HepG2 (cell line): ENCODE measurements around the gene EHD1. TPM values are rescaled to one million over a fixed set of nuclear protein-coding genes. Genes with fewer than 3 reads are reported as not detected.
A peak's percentile ranks its signal among the peaks of the same experiment; 100 is the strongest.

Experiments used
- ATAC-seq: fragments of 200-7000 bp; cut with Tn5 transposase; 3 replicates; pipeline ENCODE4 v1.9.1; 2020; ENCODE audit warnings: mild to moderate bottlenecking, moderate library complexity
- BruUV-seq: library from RNA; stranded (reverse); fragments of 400-500 nt; replicated peaks from 2 replicates; lab custom pipeline; 2021; lab: Mats Ljungman, UMichigan
- CTCF ChIA-PET: fragments of 300-600 bp; formaldehyde crosslinking; extraction: SDS; loops from one replicate; lab custom pipeline; 2021; ENCODE audit warnings: low total read pairs, inconsistent platforms, low intra/inter-chr PET ratio; lab: Yijun Ruan, JAX
- POLR2A ChIA-PET: fragments of 350-600 bp; sonication (Branson Sonifier 250); formaldehyde crosslinking; loops from one replicate; lab custom pipeline; 2020; ENCODE audit warnings: antibody characterized with exemption, inconsistent platforms; lab: Yijun Ruan, JAX
- DNase-seq: peaks from one replicate; pipeline ENCODE4 v3.0.0-alpha.2; 2015; ENCODE audit warnings: low spot score
- FAIRE-seq: peaks from 3 replicates; lab custom pipeline; 2011; peaks lifted over from hg19 to GRCh38; lab: Jason Lieb, UNC
- H2AFZ ChIP-seq: one replicate; pipeline ENCODE4 v1.6.1; 2011; ENCODE audit warnings: low read length, inconsistent platforms
- H3K27ac ChIP-seq: fragments of 300-600 bp; 3 replicates; pipeline ENCODE4 v1.8.0; 2011; ENCODE audit warnings: mixed run types, mild to moderate bottlenecking, mixed read lengths, low read length, inconsistent platforms; ENCODE audit not compliant: insufficient read depth; ENCODE audit errors: extremely low read length
- H3K27me3 ChIP-seq, 2 experiments: fragments of 200-600 bp in 1 of 2; 2 replicates in 1 of 2; 3 replicates in 1 of 2; pipeline versions ENCODE4 v1.6.0 to v1.8.0; 2011; ENCODE audit warnings: low read length in 2 of 2, mild to moderate bottlenecking in 2 of 2, moderate library complexity in 2 of 2, inconsistent platforms in 1 of 2; ENCODE audit not compliant: insufficient read depth in 2 of 2, control insufficient read depth in 1 of 2
- H3K36me3 ChIP-seq, 2 experiments: fragments of 200-600 bp in 1 of 2; replicated peaks in 1 of 2; 2 replicates in 1 of 2; 3 replicates in 1 of 2; pipeline versions ENCODE4 v1.5.1 to v1.8.0; 2011; ENCODE audit warnings: low read length in 2 of 2, inconsistent platforms in 1 of 2; ENCODE audit not compliant: insufficient read depth in 2 of 2, control insufficient read depth in 1 of 2
- H3K4me1 ChIP-seq: 2 replicates; pipeline ENCODE4 v1.5.1; 2012; ENCODE audit warnings: low read length, inconsistent platforms; ENCODE audit not compliant: insufficient read depth
- H3K4me2 ChIP-seq: 2 replicates; pipeline ENCODE4 v1.6.0; 2011; ENCODE audit warnings: low read depth, low read length, inconsistent platforms
- H3K4me3 ChIP-seq, 3 experiments: fragments of 200-600 bp in 1 of 3; sonication (generic), shearing (Covaris generic) in 1 of 3; replicated peaks in 1 of 3; 2 replicates each; pipeline ENCODE4 v1.5.1; 2011 to 2016; ENCODE audit warnings: low read length in 3 of 3, inconsistent platforms in 2 of 3, low read depth in 2 of 3, mild to moderate bottlenecking in 2 of 3, control low read depth in 1 of 3, mixed read lengths in 1 of 3; ENCODE audit not compliant: insufficient read depth in 1 of 3
- H3K79me2 ChIP-seq: one replicate; pipeline ENCODE4 v1.6.1; 2011; ENCODE audit warnings: low read length, inconsistent platforms; ENCODE audit not compliant: insufficient read depth
- H3K9ac ChIP-seq: 2 replicates; pipeline ENCODE4 v1.6.0; 2011; ENCODE audit warnings: mild to moderate bottlenecking, low read depth, low read length, inconsistent platforms; ENCODE audit not compliant: insufficient read depth
- H3K9me3 ChIP-seq: 2 replicates; pipeline ENCODE4 v1.5.1; 2012; ENCODE audit warnings: mild to moderate bottlenecking, low read length
- H4K20me1 ChIP-seq: 2 replicates; pipeline ENCODE4 v1.6.0; 2011; ENCODE audit warnings: inconsistent platforms, mild to moderate bottlenecking, low read length, moderate library complexity; ENCODE audit not compliant: insufficient read depth
- ASH2L ChIP-seq: fragments of 300-600, 200-600 bp; sonication (generic); IDR thresholded peaks from 2 replicates; pipeline ENCODE4 v1.7.0; 2017; ENCODE audit warnings: low read depth, mild to moderate bottlenecking, moderate library complexity, mixed read lengths, low read length; ENCODE audit not compliant: insufficient read length
- ATF7-NPFF ChIP-seq: sonication (generic); formaldehyde crosslinking; IDR thresholded peaks from 2 replicates; pipeline ENCODE4 v1.8.1; 2023; ENCODE audit warnings: mild to moderate bottlenecking, low read depth, missing genetic modification reagents, moderate library complexity
- ATM ChIP-seq: fragments of 450-650 bp; IDR thresholded peaks from 2 replicates; pipeline ENCODE4 v1.7.1; 2017; ENCODE audit warnings: mild to moderate bottlenecking, borderline replicate concordance
- HNRNPLL ChIP-seq: fragments of 200-400 bp; formaldehyde crosslinking; IDR thresholded peaks from 2 replicates; pipeline ENCODE4 v1.6.1; 2017; ENCODE audit warnings: mild to moderate bottlenecking, low read depth, low read length; ENCODE audit not compliant: poor library complexity, severe bottlenecking
- PHF21A ChIP-seq: sonication (generic); formaldehyde crosslinking; IDR thresholded peaks from 2 replicates; pipeline ENCODE4 v1.5.0; 2020; ENCODE audit warnings: mild to moderate bottlenecking, missing genetic modification reagents
- ZNF430 ChIP-seq: sonication (generic); formaldehyde crosslinking; IDR thresholded peaks from 2 replicates; pipeline ENCODE4 v1.9.0; 2021; ENCODE audit warnings: mild to moderate bottlenecking, missing genetic modification reagents
- ZNF687 ChIP-seq: sonication (generic); formaldehyde crosslinking; IDR thresholded peaks from 2 replicates; pipeline ENCODE4 v1.5.1; 2020; ENCODE audit warnings: mild to moderate bottlenecking, missing genetic modification reagents, moderate library complexity
- ZNF773 ChIP-seq: sonication (generic); formaldehyde crosslinking; IDR thresholded peaks from 2 replicates; pipeline ENCODE4 v1.4.0; 2020; ENCODE audit warnings: missing genetic modification reagents, borderline replicate concordance
- WGBS: methylation state at CpG from one replicate; pipeline ENCODE4 v1.1.6; 2017; ENCODE audit warnings: low lambda C conversion rate; 5-methylcytosine and 5-hydroxymethylcytosine counted together
- in situ Hi-C: cut with HindIII; loops from 2 replicates; pipeline ENCODE4 v1.10.0; 2017; ENCODE audit warnings: low pct_unique_long_range_greater_than_20kb; ENCODE audit not compliant: extremely low pct_ligation_motif_present
- intact Hi-C: fragments of 100-400 bp; cut with micrococcal nuclease; formaldehyde crosslinking; loops from one replicate; pipeline ENCODE4 v1.10.0; 2022; ENCODE audit not compliant: unreplicated experiment
- polyA plus RNA-seq, 8 experiments: library from polyadenylated mRNA; depleted of rRNA in 3 of 8; stranded (reverse) in 7 of 8; unstranded in 1 of 8; fragments of >200 nt; fragmentation: Illumina TruSeq in 4 of 8; extraction: Trizol in 4 of 8; gene quantifications; 2 replicates each; pipeline versions ENCODE4 v1.2.1 to v1.2.3, GENCODE V29; 2011 to 2016; ENCODE audit warnings: low read depth in 4 of 8, missing spikeins in 1 of 8, mixed read lengths in 1 of 8; ENCODE audit not compliant: insufficient read depth in 1 of 8
- total RNA-seq, 5 experiments: library from RNA; depleted of rRNA; stranded (reverse); fragments of >200 nt; fragmentation: Illumina TruSeq; extraction: Trizol; gene quantifications; 2 replicates each; pipeline ENCODE4 v1.2.3, GENCODE V29; 2016; ENCODE audit warnings: low read depth in 1 of 5
- TF ChIP-seq, protein P1 (sequence below): sonication (generic); formaldehyde crosslinking; IDR thresholded peaks from 2 replicates; pipeline ENCODE4 v1.4.0; 2020; ENCODE audit warnings: missing genetic modification reagents

EHD1 gene
- total and polyA plus RNA-seq, 2 of the 13 experiments (the other 11 are each of a cell fraction or from before 2014, with no cell fraction given) = 23.6 to 26.6 TPM

GRCh38 chr11:64924910-64925284, 46.5 kb upstream of the EHD1 start:
- in situ Hi-C loops (no loop called here), intact Hi-C loops (loop anchor here (2.0 kb wide), 1 partner anchor 72 kb away; the partner anchor contains the start of gene BATF2)
- Histone ChIP-seq H3K4me2 (peak overlapping the region; percentile 99), H3K27ac (no peak overlapping the region), H3K36me3 (no peaks in the 10 kb centered on the region), H3K9me3 (no peaks in the 10 kb centered on the region), H3K79me2 (no peaks in the 10 kb centered on the region), H4K20me1 (no peaks in the 10 kb centered on the region), H3K4me1 (peaks cover 37% of the 10 kb centered on the region), H3K27me3 (no peaks in the 10 kb centered on the region; a peak in 1 of 5 replicates), H3K4me3 (peak overlapping the region; percentile 58 to 80 (median 72)), H3K9ac (peak overlapping the region; percentile 81), H2AFZ (no peak overlapping the region)
- DNase-seq (no peak), FAIRE-seq (no peak), ATAC-seq (peak; percentile 33; the same call in 2 of the 3 replicates)
- 0 out of 2 replicates have a peak, but pooled peaks have one; percentile 42 for TF ChIP-seq ATF7-NPFF (CRISPR knock-in tag)
- peak; percentile 42 for TF ChIP-seq HNRNPLL
- TF ChIP-seq ATM = no peak
- no peak for TF ChIP-seq ASH2L
- WGBS = 1% methylated on average over 13 of the region's 24 CpGs
- no TSS peak for BruUV-seq
- ChIA-PET CTCF (no interaction called here), POLR2A (interaction anchor here (1.1 to 1.7 kb wide), 6 partner anchors 9 to 74 kb away, joined by 3 to 22 read pairs (median 6); partner anchors contain the start of genes BATF2 and GPHA2)

DNA sequence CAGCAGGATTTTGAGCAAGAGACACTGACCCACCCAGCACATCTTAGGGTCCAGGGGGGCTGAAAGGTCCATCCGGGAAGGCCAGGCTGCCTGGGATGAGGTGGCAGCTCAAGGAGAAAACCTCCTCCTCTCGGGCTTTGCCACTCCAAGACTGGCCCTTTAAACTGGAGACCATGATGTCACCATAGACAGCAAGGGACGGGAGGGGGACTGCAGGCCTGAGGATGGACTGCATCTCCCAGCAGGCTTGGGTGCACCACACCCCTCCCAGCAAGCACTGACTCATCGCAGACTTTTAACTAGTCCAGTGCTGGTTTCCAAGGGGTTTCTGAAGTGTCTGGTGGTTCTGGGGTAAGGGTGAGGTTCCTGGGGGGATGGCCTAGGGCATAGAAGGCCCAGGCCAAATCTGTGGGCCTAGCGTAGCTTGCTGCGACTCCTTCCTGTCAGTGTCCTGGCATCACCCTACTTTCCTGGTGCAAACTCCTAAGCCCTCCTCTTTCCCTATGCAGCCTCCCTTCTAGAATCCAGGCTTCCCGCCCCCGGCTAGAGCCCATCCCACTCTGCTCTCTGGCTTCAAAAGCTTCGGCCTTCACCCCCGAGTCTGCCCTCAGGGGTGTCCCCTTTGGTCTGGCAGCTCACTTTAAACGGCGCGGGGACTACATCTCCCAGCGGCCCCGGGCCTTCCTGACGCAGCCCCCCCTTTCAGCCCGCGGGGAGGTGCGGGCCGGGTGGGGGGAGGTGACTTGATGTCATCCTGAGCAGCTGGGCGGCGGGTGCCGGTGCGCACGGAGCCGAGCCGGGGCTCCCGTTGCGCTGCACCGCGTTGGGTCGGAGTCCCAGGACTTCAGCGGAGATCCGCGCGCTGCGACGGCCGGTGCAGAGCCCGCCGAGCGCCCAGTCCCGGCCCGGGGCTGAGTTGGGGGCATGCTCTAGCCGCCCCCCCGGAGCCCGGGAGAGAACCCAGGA, 45.8 kb upstream of the EHD1 start, which contains the start of gene PPP2R5B:
Gene PPP2R5B, plus strand, starts transcription at position 746 of the 966 bp plus-strand sequence. CDS start 1,046 bp downstream, outside the sequence.
- Histone ChIP-seq H3K27ac (peak within 1 kb of the TSS; percentile 64), H3K36me3 (no peaks in the 10 kb centered on the region), H3K4me2 (peak within 1 kb of the TSS; percentile 99), H3K79me2 (no peaks in the 10 kb centered on the region), H2AFZ (peak within 1 kb of the TSS; percentile 88), H3K4me3 (peak within 1 kb of the TSS; percentile 58 to 80 (median 72)), H3K27me3 (no peaks in the 10 kb centered on the region; a peak in 1 of 5 replicates), H3K9ac (peak within 1 kb of the TSS; percentile 81), H3K9me3 (no peaks in the 10 kb centered on the region), H4K20me1 (no peaks in the 10 kb centered on the region), H3K4me1 (peaks cover 44% of the 10 kb centered on the region)
- BruUV-seq = no TSS peak
- in situ Hi-C loops (no loop called here), intact Hi-C loops (loop anchor here (2.0 kb wide), 1 partner anchor 73 kb away; the partner anchor contains the start of gene BATF2)
- ATAC-seq (peak; percentile 94), DNase-seq (peak; percentile 85), FAIRE-seq (peak; percentile 98)
- 1% methylated on average over 11 of the region's 47 CpGs for WGBS
- ChIA-PET POLR2A (interaction anchor here (0.8 to 1.7 kb wide), 8 partner anchors 8 to 211 kb away, joined by 3 to 22 read pairs (median 4); partner anchors contain the start of genes BATF2 and GPHA2), CTCF (no interaction called here)
- peak; percentile 29; the same call in 1 of the 2 replicates for TF ChIP-seq ZNF430 (CRISPR knock-in tag)
- no peak for TF ChIP-seq ZNF773 (CRISPR knock-in tag)
- TF ChIP-seq, protein P1, sequence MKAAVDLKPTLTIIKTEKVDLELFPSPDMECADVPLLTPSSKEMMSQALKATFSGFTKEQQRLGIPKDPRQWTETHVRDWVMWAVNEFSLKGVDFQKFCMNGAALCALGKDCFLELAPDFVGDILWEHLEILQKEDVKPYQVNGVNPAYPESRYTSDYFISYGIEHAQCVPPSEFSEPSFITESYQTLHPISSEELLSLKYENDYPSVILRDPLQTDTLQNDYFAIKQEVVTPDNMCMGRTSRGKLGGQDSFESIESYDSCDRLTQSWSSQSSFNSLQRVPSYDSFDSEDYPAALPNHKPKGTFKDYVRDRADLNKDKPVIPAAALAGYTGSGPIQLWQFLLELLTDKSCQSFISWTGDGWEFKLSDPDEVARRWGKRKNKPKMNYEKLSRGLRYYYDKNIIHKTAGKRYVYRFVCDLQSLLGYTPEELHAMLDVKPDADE (CRISPR knock-in tag) = no peak
- TF ChIP-seq ZNF687 = peak; percentile 81
- peak; percentile 68 for TF ChIP-seq PHF21A (CRISPR knock-in tag)
